Parathyroid adenoma (tissue), 2 donors: ENCODE data around the gene STAB2.

Experiments
- H2AFZ ChIP-seq: fragments of 300-600 bp; sonication (generic); one replicate; pipeline ENCODE4 v1.7.0; 2017; ENCODE audit warnings: antibody characterized with exemption, mild to moderate bottlenecking
- H3K27ac ChIP-seq: fragments of 300-600 bp; sonication (generic); one replicate; pipeline ENCODE4 v1.7.0; 2017
- H3K27me3 ChIP-seq: fragments of 300-600 bp; sonication (generic); one replicate; pipeline ENCODE4 v1.7.0; 2017; ENCODE audit warnings: low read length; ENCODE audit not compliant: control insufficient read depth, insufficient read depth
- H3K36me3 ChIP-seq: fragments of 300-600 bp; sonication (generic); one replicate; pipeline ENCODE4 v1.7.0; 2017; ENCODE audit warnings: low read length; ENCODE audit not compliant: control insufficient read depth, insufficient read depth
- H3K4me1 ChIP-seq: fragments of 300-600 bp; sonication (generic); one replicate; pipeline ENCODE4 v1.7.0; 2017; ENCODE audit warnings: control low read depth
- H3K4me2 ChIP-seq: fragments of 300-600 bp; sonication (generic); one replicate; pipeline ENCODE4 v1.7.0; 2017; ENCODE audit warnings: low read length
- H3K4me3 ChIP-seq: fragments of 300-600 bp; sonication (generic); one replicate; pipeline ENCODE4 v1.7.0; 2017; ENCODE audit warnings: low read depth, low read length
- H3K79me2 ChIP-seq: fragments of 300-600 bp; sonication (generic); one replicate; pipeline ENCODE4 v1.7.0; 2017; ENCODE audit warnings: control low read depth
- H3K9ac ChIP-seq: fragments of 300-600 bp; sonication (generic); one replicate; pipeline ENCODE4 v1.7.0; 2017; ENCODE audit warnings: mild to moderate bottlenecking
- H3K9me3 ChIP-seq: fragments of 300-600 bp; sonication (generic); one replicate; pipeline ENCODE4 v1.7.0; 2017; ENCODE audit warnings: low read length; ENCODE audit not compliant: control insufficient read depth
- TF ChIP-seq, protein P1 (sequence below): fragments of 300-600 bp; sonication (generic); IDR thresholded peaks from one replicate; pipeline ENCODE4 v1.7.0; 2017; ENCODE audit warnings: antibody characterized with exemption, mild to moderate bottlenecking
- donor health status: primary hyperparathyroidism.

The STAB2 gene

GRCh38 chr12:103774977-103775560, 188.0 kb downstream of the STAB2 start:
- Histone ChIP-seq H3K79me2 (no peaks in the 10 kb centered on the region), H3K4me3 (no peak overlapping the region), H3K27ac (no peak overlapping the region), H3K9me3 (no peaks in the 10 kb centered on the region), H3K4me1 (no peaks in the 10 kb centered on the region), H3K27me3 (no peaks in the 10 kb centered on the region), H2AFZ (no peak overlapping the region), H3K9ac (no peak overlapping the region), H3K36me3 (no peaks in the 10 kb centered on the region), H3K4me2 (no peak overlapping the region)
- TF ChIP-seq, protein P1, sequence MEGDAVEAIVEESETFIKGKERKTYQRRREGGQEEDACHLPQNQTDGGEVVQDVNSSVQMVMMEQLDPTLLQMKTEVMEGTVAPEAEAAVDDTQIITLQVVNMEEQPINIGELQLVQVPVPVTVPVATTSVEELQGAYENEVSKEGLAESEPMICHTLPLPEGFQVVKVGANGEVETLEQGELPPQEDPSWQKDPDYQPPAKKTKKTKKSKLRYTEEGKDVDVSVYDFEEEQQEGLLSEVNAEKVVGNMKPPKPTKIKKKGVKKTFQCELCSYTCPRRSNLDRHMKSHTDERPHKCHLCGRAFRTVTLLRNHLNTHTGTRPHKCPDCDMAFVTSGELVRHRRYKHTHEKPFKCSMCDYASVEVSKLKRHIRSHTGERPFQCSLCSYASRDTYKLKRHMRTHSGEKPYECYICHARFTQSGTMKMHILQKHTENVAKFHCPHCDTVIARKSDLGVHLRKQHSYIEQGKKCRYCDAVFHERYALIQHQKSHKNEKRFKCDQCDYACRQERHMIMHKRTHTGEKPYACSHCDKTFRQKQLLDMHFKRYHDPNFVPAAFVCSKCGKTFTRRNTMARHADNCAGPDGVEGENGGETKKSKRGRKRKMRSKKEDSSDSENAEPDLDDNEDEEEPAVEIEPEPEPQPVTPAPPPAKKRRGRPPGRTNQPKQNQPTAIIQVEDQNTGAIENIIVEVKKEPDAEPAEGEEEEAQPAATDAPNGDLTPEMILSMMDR = no peak

- no peak overlapping the region for H3K27ac ChIP-seq
- TF ChIP-seq, protein P1 = no peak
- H2AFZ ChIP-seq = no peak overlapping the region
- no peak overlapping the region for H3K4me3 ChIP-seq
- no peaks in the 10 kb centered on the region for H3K4me1 ChIP-seq
- no peaks in the 10 kb centered on the region for H3K36me3 ChIP-seq
- H3K27me3 ChIP-seq = no peaks in the 10 kb centered on the region
- H3K9me3 ChIP-seq = no peaks in the 10 kb centered on the region
- no peaks in the 10 kb centered on the region for H3K79me2 ChIP-seq
- H3K9ac ChIP-seq = no peak overlapping the region
- no peak overlapping the region for H3K4me2 ChIP-seq
Observed at GRCh38 chr12:103778781-103779180, 191.7 kb downstream of the STAB2 start.

- Histone ChIP-seq H3K36me3 (no peaks in the 10 kb centered on the region), H3K4me1 (no peaks in the 10 kb centered on the region), H3K79me2 (no peaks in the 10 kb centered on the region), H3K9ac (no peak overlapping the region), H2AFZ (no peak overlapping the region), H3K9me3 (no peaks in the 10 kb centered on the region), H3K4me2 (no peak overlapping the region), H3K4me3 (no peak overlapping the region), H3K27ac (no peak overlapping the region), H3K27me3 (no peaks in the 10 kb centered on the region)
- TF ChIP-seq, protein P1 = no peak
Observed at GRCh38 chr12:103779410-103780092, 192.5 kb downstream of the STAB2 start.

DNA sequence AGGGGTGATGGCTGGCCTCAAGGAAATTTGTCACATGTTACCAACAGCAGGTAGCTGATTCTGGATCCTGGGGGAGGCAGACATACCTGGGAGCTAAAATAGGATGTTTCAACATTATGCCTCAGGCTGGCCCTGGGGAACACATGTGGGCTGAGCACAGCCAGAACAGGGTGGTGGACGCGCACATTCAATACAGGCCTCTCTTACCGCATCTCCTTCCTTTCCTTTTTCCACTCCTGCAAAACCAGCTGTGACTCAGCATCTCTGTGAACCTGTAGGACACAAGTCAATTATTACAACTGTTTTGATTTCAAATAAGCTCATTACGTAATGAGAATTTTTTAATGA, 193.0 kb downstream of the STAB2 start:
- Histone ChIP-seq H3K4me1 (no peaks in the 10 kb centered on the region), H3K79me2 (no peaks in the 10 kb centered on the region), H3K9me3 (no peaks in the 10 kb centered on the region), H3K27ac (no peak overlapping the region), H3K36me3 (no peaks in the 10 kb centered on the region), H3K4me3 (no peak overlapping the region), H2AFZ (no peak overlapping the region), H3K27me3 (no peaks in the 10 kb centered on the region), H3K4me2 (no peak overlapping the region), H3K9ac (no peak overlapping the region)
- TF ChIP-seq, protein P1 = no peak

DNA sequence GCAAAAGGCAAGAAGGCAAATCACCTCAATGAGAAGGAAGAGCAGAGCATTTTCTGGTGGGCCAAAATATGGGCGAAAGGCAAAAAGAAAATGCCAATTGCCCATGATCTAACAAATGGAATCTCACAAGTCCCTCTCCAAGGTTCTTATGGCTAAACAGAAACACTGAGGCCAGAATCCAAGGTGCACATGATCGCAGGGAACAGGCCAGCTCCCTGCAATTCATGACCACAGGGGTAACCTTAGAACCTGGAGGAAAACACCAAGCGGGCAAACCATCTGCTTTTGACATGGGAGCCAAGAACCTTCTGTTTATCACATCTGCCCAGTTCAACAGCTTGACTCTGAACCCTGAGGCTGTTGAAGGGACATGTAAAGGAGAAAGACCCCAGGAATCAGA, 193.9 kb downstream of the STAB2 start:
- Histone ChIP-seq H3K36me3 (no peaks in the 10 kb centered on the region), H3K27me3 (no peaks in the 10 kb centered on the region), H3K4me2 (no peak overlapping the region), H3K4me3 (no peak overlapping the region), H3K79me2 (no peaks in the 10 kb centered on the region), H3K9ac (no peak overlapping the region), H3K4me1 (no peaks in the 10 kb centered on the region), H2AFZ (no peak overlapping the region), H3K9me3 (no peaks in the 10 kb centered on the region), H3K27ac (no peak overlapping the region)
- TF ChIP-seq, protein P1 = no peak
